Measurements from ENCODE around the gene NEDD4L. TPM values are rescaled to one million over a fixed set of nuclear protein-coding genes. Genes with fewer than 3 reads are reported as not detected.

Gene NEDD4L
- total and polyA plus RNA-seq, 2 experiments from 2014 or later, result 36.2 to 72.3 TPM

DNA sequence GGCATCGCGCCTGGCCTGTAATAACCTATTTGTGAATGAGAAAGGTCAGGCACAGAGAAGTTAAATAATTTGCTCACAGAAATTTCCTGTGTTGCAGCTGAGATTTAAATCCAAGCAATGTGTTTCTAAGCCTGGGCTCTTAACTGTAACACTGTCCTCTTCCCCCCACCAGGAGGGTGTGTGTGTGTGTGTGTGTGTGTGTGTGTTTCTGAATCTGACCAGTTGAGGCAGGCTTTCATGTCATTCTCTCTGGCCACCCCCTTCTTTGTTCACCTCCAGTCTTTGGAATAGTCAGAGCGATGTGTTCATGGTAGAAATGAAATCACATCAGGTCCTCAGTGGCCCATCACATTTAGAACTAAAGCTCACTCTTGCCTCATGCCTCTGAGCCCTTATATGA is 81.2 kb downstream of the NEDD4L start:
- H2AFZ ChIP-seq, result no peak overlapping the region
- H3K4me3 ChIP-seq, result no peak overlapping the region
- H3K27me3 ChIP-seq (ENCODE audit: insufficient read depth), result no peaks in the 10 kb centered on the region
- no peak overlapping the region for H3K4me2 ChIP-seq
- no peaks in the 10 kb centered on the region for H3K4me1 ChIP-seq (ENCODE audit: insufficient read depth)
- peak; percentile 52 for DNase-seq (ENCODE audit: low spot score)
- Mint-ChIP-seq H3K36me3 (ENCODE audit: low read depth) (peaks cover 2% of the 10 kb centered on the region; the same call in 2 of the 3 replicates), H3K27ac (no peak overlapping the region), H3K4me3 (no peak overlapping the region), H3K9me3 (no peaks in the 10 kb centered on the region), H3K27me3 (ENCODE audit: insufficient read depth, low read depth, poor library complexity) (peaks cover 4% of the 10 kb centered on the region), H3K4me1 (peaks cover 9% of the 10 kb centered on the region; the same call in 2 of the 3 replicates)
- ATAC-seq, result peak; percentile 59
- H3K79me2 ChIP-seq (replicated peaks; ENCODE audit: insufficient read depth), result peaks cover 80% of the 10 kb centered on the region
- H3K9me2 ChIP-seq (ENCODE audit: insufficient read depth), result no peaks in the 10 kb centered on the region
- no peak for TF ChIP-seq EZH2 (IDR thresholded peaks at IDR 0.05; ENCODE audit: low read depth, unreplicated experiment)
- TF ChIP-seq, protein P1, sequence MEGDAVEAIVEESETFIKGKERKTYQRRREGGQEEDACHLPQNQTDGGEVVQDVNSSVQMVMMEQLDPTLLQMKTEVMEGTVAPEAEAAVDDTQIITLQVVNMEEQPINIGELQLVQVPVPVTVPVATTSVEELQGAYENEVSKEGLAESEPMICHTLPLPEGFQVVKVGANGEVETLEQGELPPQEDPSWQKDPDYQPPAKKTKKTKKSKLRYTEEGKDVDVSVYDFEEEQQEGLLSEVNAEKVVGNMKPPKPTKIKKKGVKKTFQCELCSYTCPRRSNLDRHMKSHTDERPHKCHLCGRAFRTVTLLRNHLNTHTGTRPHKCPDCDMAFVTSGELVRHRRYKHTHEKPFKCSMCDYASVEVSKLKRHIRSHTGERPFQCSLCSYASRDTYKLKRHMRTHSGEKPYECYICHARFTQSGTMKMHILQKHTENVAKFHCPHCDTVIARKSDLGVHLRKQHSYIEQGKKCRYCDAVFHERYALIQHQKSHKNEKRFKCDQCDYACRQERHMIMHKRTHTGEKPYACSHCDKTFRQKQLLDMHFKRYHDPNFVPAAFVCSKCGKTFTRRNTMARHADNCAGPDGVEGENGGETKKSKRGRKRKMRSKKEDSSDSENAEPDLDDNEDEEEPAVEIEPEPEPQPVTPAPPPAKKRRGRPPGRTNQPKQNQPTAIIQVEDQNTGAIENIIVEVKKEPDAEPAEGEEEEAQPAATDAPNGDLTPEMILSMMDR (conservative IDR thresholded peaks at IDR 0.05; ENCODE audit: low read depth in 2 of 2), result peak in 1 of 2 experiments; percentile 11; a peak in 2 of 4 replicates
- TF ChIP-seq JUNB (IDR thresholded peaks at IDR 0.05; ENCODE audit: unreplicated experiment), result no peak
- peaks cover 3% of the 10 kb centered on the region; the same call in 1 of the 2 replicates for H4K20me1 ChIP-seq (replicated peaks; ENCODE audit: insufficient read depth)
- H3F3A ChIP-seq (replicated peaks; ENCODE audit: low read depth), result no peaks in the 10 kb centered on the region
- H3K27ac ChIP-seq (ENCODE audit: low read depth), result no peak overlapping the region
- H3K36me3 ChIP-seq (ENCODE audit: insufficient read depth), result no peaks in the 10 kb centered on the region

DNA sequence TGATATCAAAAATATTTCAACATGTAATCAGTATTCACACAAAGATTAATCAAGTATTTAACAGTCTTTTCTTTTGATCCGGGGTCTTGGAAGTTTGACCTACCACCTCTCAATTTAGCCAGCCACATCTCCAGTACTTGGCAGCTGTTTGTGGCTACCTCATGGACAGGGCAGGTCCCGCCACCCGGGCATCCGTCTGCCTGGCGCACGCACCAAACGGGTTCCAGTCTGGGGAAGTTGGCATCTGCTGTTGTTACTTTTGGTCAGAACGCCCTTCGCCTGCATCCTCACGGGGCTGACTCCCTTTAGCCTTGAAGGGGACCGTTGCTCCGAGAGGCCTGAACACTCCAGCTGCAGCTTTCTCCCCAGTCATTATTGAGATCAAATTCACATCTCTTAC is 81.7 kb downstream of the NEDD4L start:
- Mint-ChIP-seq H3K27me3 (ENCODE audit: insufficient read depth, low read depth, poor library complexity) (peaks cover 4% of the 10 kb centered on the region), H3K36me3 (ENCODE audit: low read depth) (peaks cover 2% of the 10 kb centered on the region; the same call in 2 of the 3 replicates), H3K4me1 (peaks cover 9% of the 10 kb centered on the region; the same call in 2 of the 3 replicates), H3K4me3 (no peak overlapping the region), H3K9me3 (no peaks in the 10 kb centered on the region), H3K27ac (no peak overlapping the region)
- DNase-seq (ENCODE audit: low spot score) (no peak), ATAC-seq (no peak)
- no peak overlapping the region for H3K27ac ChIP-seq (ENCODE audit: low read depth)
- TF ChIP-seq STAT1 (IDR thresholded peaks at IDR 0.05; ENCODE audit: unreplicated experiment) (no peak), JUNB (IDR thresholded peaks at IDR 0.05; ENCODE audit: unreplicated experiment) (no peak), NANOG (IDR thresholded peaks at IDR 0.05; ENCODE audit: borderline replicate concordance) (no peak)
- TF ChIP-seq, protein P2, sequence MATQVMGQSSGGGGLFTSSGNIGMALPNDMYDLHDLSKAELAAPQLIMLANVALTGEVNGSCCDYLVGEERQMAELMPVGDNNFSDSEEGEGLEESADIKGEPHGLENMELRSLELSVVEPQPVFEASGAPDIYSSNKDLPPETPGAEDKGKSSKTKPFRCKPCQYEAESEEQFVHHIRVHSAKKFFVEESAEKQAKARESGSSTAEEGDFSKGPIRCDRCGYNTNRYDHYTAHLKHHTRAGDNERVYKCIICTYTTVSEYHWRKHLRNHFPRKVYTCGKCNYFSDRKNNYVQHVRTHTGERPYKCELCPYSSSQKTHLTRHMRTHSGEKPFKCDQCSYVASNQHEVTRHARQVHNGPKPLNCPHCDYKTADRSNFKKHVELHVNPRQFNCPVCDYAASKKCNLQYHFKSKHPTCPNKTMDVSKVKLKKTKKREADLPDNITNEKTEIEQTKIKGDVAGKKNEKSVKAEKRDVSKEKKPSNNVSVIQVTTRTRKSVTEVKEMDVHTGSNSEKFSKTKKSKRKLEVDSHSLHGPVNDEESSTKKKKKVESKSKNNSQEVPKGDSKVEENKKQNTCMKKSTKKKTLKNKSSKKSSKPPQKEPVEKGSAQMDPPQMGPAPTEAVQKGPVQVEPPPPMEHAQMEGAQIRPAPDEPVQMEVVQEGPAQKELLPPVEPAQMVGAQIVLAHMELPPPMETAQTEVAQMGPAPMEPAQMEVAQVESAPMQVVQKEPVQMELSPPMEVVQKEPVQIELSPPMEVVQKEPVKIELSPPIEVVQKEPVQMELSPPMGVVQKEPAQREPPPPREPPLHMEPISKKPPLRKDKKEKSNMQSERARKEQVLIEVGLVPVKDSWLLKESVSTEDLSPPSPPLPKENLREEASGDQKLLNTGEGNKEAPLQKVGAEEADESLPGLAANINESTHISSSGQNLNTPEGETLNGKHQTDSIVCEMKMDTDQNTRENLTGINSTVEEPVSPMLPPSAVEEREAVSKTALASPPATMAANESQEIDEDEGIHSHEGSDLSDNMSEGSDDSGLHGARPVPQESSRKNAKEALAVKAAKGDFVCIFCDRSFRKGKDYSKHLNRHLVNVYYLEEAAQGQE (IDR thresholded peaks at IDR 0.05; ENCODE audit: unreplicated experiment), result no peak
- TF ChIP-seq, protein P1 (conservative IDR thresholded peaks at IDR 0.05; ENCODE audit: low read depth in 2 of 2), result no peak
- H3K4me2 ChIP-seq, result no peak overlapping the region
- no peak overlapping the region for H2AFZ ChIP-seq
- peaks cover 3% of the 10 kb centered on the region; the same call in 1 of the 2 replicates for H4K20me1 ChIP-seq (replicated peaks; ENCODE audit: insufficient read depth)
- no peaks in the 10 kb centered on the region for H3K4me1 ChIP-seq (ENCODE audit: insufficient read depth)
- H3K79me2 ChIP-seq (replicated peaks; ENCODE audit: insufficient read depth), result peaks cover 77% of the 10 kb centered on the region
- H3K9me2 ChIP-seq (ENCODE audit: insufficient read depth), result no peaks in the 10 kb centered on the region
- no peaks in the 10 kb centered on the region for H3F3A ChIP-seq (replicated peaks; ENCODE audit: low read depth)
- H3K27me3 ChIP-seq (ENCODE audit: insufficient read depth), result no peaks in the 10 kb centered on the region
- no peaks in the 10 kb centered on the region for H3K36me3 ChIP-seq (ENCODE audit: insufficient read depth)
- H3K4me3 ChIP-seq, result no peak overlapping the region
